K562 (cell line): ENCODE data around the gene RAB40B. TPM values are rescaled to one million over a fixed set of nuclear protein-coding genes. Genes with fewer than 3 reads are reported as not detected.

Source experiments
- ARNT ChIP-seq, 2 experiments: fragments of 450-650 bp; IDR thresholded peaks; 2 replicates each; pipeline ENCODE4 v1.6.1; 2016; ENCODE audit warnings: mild to moderate bottlenecking in 1 of 2
- CSDE1 ChIP-seq, 2 experiments: fragments of 450-650 bp; IDR thresholded peaks; 2 replicates each; pipeline ENCODE4 v1.6.1; 2016; ENCODE audit warnings: mild to moderate bottlenecking in 1 of 2
- DNMT1 ChIP-seq: fragments of 450-650 bp; IDR thresholded peaks from 2 replicates; pipeline ENCODE4 v1.6.1; 2016; ENCODE audit warnings: antibody characterized with exemption, mild to moderate bottlenecking
- FOXK1 ChIP-seq: sonication (generic); formaldehyde crosslinking; IDR thresholded peaks from 2 replicates; pipeline ENCODE4 v1.8.0; 2022; ENCODE audit warnings: missing genetic modification reagents, mild to moderate bottlenecking, borderline replicate concordance
- ID3 ChIP-seq, 2 experiments: fragments of 250-450 bp in 1 of 2; fragments of 450-650 bp in 1 of 2; sonication (Bioruptor Pico) in 1 of 2; IDR thresholded peaks; 2 replicates each; pipeline versions ENCODE4 v1.6.1 to v1.8.0; 2016 to 2021; ENCODE audit warnings: mild to moderate bottlenecking in 2 of 2, moderate library complexity in 2 of 2, missing compliant biosample characterization in 1 of 2, missing genetic modification characterization in 1 of 2
- NBN ChIP-seq: fragments of 450-650 bp; IDR thresholded peaks from 2 replicates; pipeline ENCODE4 v1.6.1; 2016; ENCODE audit warnings: low read depth, mild to moderate bottlenecking
- PHB ChIP-seq: fragments of 250-450 bp; sonication (Bioruptor Pico); IDR thresholded peaks from 2 replicates; pipeline ENCODE4 v1.5.0; 2021
- RBM17 ChIP-seq: fragments of 200-400 bp; formaldehyde crosslinking; IDR thresholded peaks from 2 replicates; pipeline ENCODE4 v1.6.1; 2017; ENCODE audit warnings: low read depth, mild to moderate bottlenecking, low read length, borderline replicate concordance
- SMARCC2 ChIP-seq: fragments of 450-650 bp; IDR thresholded peaks from 2 replicates; pipeline ENCODE4 v1.6.1; 2017; ENCODE audit warnings: antibody characterized with exemption, moderate library complexity, mild to moderate bottlenecking, low read depth
- TBL1XR1 ChIP-seq, 2 experiments: IDR thresholded peaks; 2 replicates each; pipeline ENCODE4 v1.6.1; 2012; ENCODE audit warnings: improper control_type of control experiment in 2 of 2, low read length in 2 of 2, mild to moderate bottlenecking in 1 of 2
- TCF15 ChIP-seq: fragments of 250-450 bp; sonication (Bioruptor Pico); IDR thresholded peaks from 2 replicates; pipeline ENCODE4 v1.8.0; 2022; ENCODE audit warnings: moderate library complexity, mild to moderate bottlenecking, inconsistent platforms
- TEAD4 ChIP-seq, 2 experiments: sonication (generic) in 1 of 2; formaldehyde crosslinking in 1 of 2; IDR thresholded peaks; 2 replicates each; pipeline versions ENCODE4 v1.6.1 to v1.8.0; 2012 to 2022; ENCODE audit warnings: borderline replicate concordance in 1 of 2, inconsistent platforms in 1 of 2, low read length in 1 of 2, mild to moderate bottlenecking in 1 of 2, missing genetic modification reagents in 1 of 2
- TRIM28 ChIP-seq: fragments of 450-650 bp; IDR thresholded peaks from 2 replicates; pipeline ENCODE4 v1.6.1; 2017
- YY1 ChIP-seq, 3 experiments: IDR thresholded peaks; 2 replicates each; pipeline ENCODE4 v1.6.1; 2011; ENCODE audit warnings: low read length in 2 of 3, mild to moderate bottlenecking in 2 of 3, moderate library complexity in 2 of 3, borderline replicate concordance in 1 of 3, control low read depth in 1 of 3, low read depth in 1 of 3; ENCODE audit not compliant: insufficient read depth in 3 of 3, insufficient replicate concordance in 2 of 3, control insufficient read depth in 1 of 3, insufficient read length in 1 of 3; ENCODE audit errors: extremely low read depth in 1 of 3
- ZNF274 ChIP-seq: IDR thresholded peaks from 2 replicates; pipeline ENCODE4 v1.6.1; 2011; ENCODE audit warnings: low read depth, mild to moderate bottlenecking, low read length, moderate library complexity, borderline replicate concordance
- ZNF778 ChIP-seq: fragments of 450-650 bp; formaldehyde crosslinking; IDR thresholded peaks from 2 replicates; pipeline ENCODE4 v1.4.0; 2020; ENCODE audit warnings: mild to moderate bottlenecking, moderate library complexity
- polyA plus RNA-seq, 8 experiments: library from polyadenylated mRNA; depleted of rRNA in 4 of 8; stranded (reverse) in 5 of 8; unstranded in 3 of 8; fragments of >200 nt; fragmentation: Nextera tagmentation in 2 of 8; fragmentation: Illumina TruSeq in 1 of 8; extraction: Ambion mirVana in 2 of 8; extraction: Trizol in 1 of 8; gene quantifications; 2 replicates each; pipeline versions ENCODE4 v1.2.1 to v1.2.3, GENCODE V29; 2011 to 2014; ENCODE audit warnings: inconsistent platforms in 1 of 8, missing spikeins in 1 of 8
- total RNA-seq, 7 experiments: library from RNA; depleted of rRNA in 6 of 7; stranded (reverse); fragments of >200 nt in 6 of 7; fragmentation: Illumina TruSeq in 2 of 7; extraction: Trizol in 2 of 7; gene quantifications; 2 replicates each; pipeline versions ENCODE4 v1.2.1 to v1.2.3, GENCODE V29; 2011 to 2021; ENCODE audit warnings: low replicate concordance in 1 of 7
- TF ChIP-seq, protein P1 (sequence below): IDR thresholded peaks from 2 replicates; pipeline ENCODE4 v1.6.1; 2012; ENCODE audit warnings: low read depth, low read length, improper control_type of control experiment, borderline replicate concordance
- TF ChIP-seq, protein P2 (sequence below): fragments of 250-450 bp; sonication (Bioruptor Pico); IDR thresholded peaks from 2 replicates; pipeline ENCODE4 v1.4.0; 2020; ENCODE audit warnings: mild to moderate bottlenecking
- TF ChIP-seq, protein P3 (sequence below): sonication (generic); formaldehyde crosslinking; IDR thresholded peaks from 2 replicates; pipeline ENCODE4 v1.8.0; 2022; ENCODE audit warnings: mild to moderate bottlenecking, low read depth, missing genetic modification reagents
- TF ChIP-seq, protein P4 (sequence below): fragments of 450-650 bp; IDR thresholded peaks from 2 replicates; pipeline ENCODE4 v1.6.1; 2016

The RAB40B gene
- total and polyA plus RNA-seq, 9 of the 15 experiments (the other 6 are each of a cell fraction or from before 2014, with no cell fraction given) = 0.13 to 4.6 (median 1.4) TPM

DNA sequence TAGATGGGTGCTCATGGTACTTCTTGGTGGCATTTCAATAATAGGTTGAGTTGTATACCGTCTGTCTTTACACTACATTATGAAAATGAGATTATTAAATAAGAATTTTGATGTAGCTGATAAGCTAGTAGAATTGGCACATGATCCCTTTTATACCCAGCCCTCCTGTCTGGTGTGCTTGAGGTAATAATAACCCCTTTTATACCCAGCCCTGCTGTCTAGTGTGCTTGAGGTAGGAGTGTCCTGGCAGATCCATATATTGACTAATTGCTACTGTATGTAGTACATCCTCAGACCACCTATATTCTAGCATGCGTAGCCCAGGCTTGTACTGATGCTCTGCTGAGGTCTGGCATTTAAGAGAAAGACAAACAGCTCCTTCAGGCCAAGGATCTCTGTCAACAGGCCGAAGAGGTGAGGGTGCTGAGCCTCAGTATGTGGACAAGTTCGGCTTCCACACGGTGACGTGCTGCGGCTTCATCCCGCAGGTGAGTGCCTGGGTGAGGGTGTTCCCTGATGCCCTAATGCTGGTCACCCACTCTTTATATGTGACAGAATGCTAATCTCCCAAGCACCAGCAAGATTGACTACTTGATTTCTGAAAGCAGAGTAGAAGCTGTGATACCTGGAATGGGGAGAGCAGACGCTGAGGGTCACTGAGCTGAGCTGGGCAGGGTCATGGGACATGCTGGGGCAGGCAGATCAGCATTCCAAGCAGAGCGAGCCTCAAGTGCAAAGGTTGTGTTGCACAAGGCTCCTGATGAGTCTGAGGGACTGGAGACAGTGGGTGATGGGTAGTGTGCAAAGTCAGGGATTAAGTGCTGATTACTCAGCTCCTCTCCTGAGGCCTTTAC is 42.6 kb upstream of the RAB40B start (continued):
- TF ChIP-seq, protein P1, sequence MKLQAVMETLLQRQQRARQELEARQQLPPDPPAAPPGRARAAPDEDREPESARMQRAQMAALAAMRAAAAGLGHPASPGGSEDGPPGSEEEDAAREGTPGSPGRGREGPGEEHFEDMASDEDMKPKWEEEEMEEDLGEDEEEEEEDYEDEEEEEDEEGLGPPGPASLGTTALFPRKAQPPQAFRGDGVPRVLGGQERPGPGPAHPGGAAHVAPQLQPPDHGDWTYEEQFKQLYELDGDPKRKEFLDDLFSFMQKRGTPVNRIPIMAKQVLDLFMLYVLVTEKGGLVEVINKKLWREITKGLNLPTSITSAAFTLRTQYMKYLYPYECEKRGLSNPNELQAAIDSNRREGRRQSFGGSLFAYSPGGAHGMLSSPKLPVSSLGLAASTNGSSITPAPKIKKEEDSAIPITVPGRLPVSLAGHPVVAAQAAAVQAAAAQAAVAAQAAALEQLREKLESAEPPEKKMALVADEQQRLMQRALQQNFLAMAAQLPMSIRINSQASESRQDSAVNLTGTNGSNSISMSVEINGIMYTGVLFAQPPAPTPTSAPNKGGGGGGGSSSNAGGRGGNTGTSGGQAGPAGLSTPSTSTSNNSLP = no peak
- no peak for TF ChIP-seq NBN
- TF ChIP-seq FOXK1 (CRISPR knock-in tag) = no peak
- TF ChIP-seq, protein P2, sequence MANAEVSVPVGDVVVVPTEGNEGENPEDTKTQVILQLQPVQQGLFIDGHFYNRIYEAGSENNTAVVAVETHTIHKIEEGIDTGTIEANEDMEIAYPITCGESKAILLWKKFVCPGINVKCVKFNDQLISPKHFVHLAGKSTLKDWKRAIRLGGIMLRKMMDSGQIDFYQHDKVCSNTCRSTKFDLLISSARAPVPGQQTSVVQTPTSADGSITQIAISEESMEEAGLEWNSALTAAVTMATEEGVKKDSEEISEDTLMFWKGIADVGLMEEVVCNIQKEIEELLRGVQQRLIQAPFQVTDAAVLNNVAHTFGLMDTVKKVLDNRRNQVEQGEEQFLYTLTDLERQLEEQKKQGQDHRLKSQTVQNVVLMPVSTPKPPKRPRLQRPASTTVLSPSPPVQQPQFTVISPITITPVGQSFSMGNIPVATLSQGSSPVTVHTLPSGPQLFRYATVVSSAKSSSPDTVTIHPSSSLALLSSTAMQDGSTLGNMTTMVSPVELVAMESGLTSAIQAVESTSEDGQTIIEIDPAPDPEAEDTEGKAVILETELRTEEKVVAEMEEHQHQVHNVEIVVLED (CRISPR knock-in tag) = no peak
- peak; percentile 98 for TF ChIP-seq TRIM28
- TF ChIP-seq ARNT (IDR thresholded peaks at IDR 0.05) = peak in 1 of 2 experiments; percentile 68; a peak in 1 of 4 replicates
- TF ChIP-seq, protein P3, sequence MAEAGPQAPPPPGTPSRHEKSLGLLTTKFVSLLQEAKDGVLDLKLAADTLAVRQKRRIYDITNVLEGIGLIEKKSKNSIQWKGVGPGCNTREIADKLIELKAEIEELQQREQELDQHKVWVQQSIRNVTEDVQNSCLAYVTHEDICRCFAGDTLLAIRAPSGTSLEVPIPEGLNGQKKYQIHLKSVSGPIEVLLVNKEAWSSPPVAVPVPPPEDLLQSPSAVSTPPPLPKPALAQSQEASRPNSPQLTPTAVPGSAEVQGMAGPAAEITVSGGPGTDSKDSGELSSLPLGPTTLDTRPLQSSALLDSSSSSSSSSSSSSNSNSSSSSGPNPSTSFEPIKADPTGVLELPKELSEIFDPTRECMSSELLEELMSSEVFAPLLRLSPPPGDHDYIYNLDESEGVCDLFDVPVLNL (CRISPR knock-in tag) = no peak
- no peak for TF ChIP-seq TEAD4 (IDR thresholded peaks at IDR 0.05; ENCODE audit: low read length)
- no peak for TF ChIP-seq TEAD4 (CRISPR knock-in tag; IDR thresholded peaks at IDR 0.05; ENCODE audit: borderline replicate concordance)
- TF ChIP-seq ZNF778 = no peak
- TF ChIP-seq ZNF274 = no peak
- TF ChIP-seq, protein P4, sequence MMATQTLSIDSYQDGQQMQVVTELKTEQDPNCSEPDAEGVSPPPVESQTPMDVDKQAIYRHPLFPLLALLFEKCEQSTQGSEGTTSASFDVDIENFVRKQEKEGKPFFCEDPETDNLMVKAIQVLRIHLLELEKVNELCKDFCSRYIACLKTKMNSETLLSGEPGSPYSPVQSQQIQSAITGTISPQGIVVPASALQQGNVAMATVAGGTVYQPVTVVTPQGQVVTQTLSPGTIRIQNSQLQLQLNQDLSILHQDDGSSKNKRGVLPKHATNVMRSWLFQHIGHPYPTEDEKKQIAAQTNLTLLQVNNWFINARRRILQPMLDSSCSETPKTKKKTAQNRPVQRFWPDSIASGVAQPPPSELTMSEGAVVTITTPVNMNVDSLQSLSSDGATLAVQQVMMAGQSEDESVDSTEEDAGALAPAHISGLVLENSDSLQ = no peak
- no peak for TF ChIP-seq TBL1XR1 (IDR thresholded peaks at IDR 0.05; ENCODE audit: low read length in 2 of 2)
- no peak for TF ChIP-seq CSDE1 (IDR thresholded peaks at IDR 0.05)
- TF ChIP-seq TCF15 (CRISPR knock-in tag) = no peak
- TF ChIP-seq PHB = no peak
- TF ChIP-seq DNMT1 = no peak
- TF ChIP-seq YY1 (IDR thresholded peaks at IDR 0.05; ENCODE audit: borderline replicate concordance in 1 of 3, control insufficient read depth in 1 of 3, extremely low read depth in 1 of 3, insufficient read depth in 3 of 3, insufficient read length in 1 of 3, insufficient replicate concordance in 2 of 3, low read depth in 1 of 3, low read length in 2 of 3) = no peak
- TF ChIP-seq RBM17 = no peak
- TF ChIP-seq ID3 (CRISPR knock-in tag; IDR thresholded peaks at IDR 0.05) = no peak
- no peak for TF ChIP-seq ID3 (tag; IDR thresholded peaks at IDR 0.05)
- TF ChIP-seq SMARCC2 = no peak
